DND-41 (cell line): ENCODE results near the gene L3MBTL4.

Experiments
- EZH2 ChIP-seq: IDR thresholded peaks from 3 replicates; pipeline ENCODE4 v1.6.1; 2012; ENCODE audit warnings: borderline replicate concordance, low read depth, mild to moderate bottlenecking, moderate library complexity, low read length, inconsistent platforms; ENCODE audit not compliant: severe bottlenecking
- TF ChIP-seq, protein P1 (sequence below): IDR thresholded peaks from 2 replicates; pipeline ENCODE4 v1.5.1; 2012; ENCODE audit warnings: borderline replicate concordance, low read length, moderate library complexity, mild to moderate bottlenecking; ENCODE audit not compliant: poor library complexity, severe bottlenecking; ENCODE audit errors: extremely low read depth

DNA sequence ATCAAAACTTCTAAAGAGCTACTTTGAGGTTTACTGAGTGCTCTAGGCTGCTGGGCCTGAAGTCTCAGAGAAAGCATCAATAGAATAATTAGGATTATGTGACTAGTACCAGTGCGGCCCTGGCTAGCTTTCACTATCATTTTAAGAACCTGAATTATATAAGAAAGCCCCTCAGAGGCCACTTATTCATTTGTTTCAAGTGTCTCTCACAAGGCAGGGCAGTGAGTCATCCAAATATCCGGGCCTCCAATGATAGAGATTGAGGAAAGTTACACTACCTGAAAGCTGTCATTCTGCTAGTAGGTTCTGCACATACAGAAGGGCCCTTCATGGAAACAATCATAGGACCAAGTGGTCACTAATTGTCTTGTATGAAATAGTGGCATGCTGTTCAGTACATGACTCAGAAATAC lies 193.1 kb downstream of the L3MBTL4 start:
- TF ChIP-seq, protein P1, sequence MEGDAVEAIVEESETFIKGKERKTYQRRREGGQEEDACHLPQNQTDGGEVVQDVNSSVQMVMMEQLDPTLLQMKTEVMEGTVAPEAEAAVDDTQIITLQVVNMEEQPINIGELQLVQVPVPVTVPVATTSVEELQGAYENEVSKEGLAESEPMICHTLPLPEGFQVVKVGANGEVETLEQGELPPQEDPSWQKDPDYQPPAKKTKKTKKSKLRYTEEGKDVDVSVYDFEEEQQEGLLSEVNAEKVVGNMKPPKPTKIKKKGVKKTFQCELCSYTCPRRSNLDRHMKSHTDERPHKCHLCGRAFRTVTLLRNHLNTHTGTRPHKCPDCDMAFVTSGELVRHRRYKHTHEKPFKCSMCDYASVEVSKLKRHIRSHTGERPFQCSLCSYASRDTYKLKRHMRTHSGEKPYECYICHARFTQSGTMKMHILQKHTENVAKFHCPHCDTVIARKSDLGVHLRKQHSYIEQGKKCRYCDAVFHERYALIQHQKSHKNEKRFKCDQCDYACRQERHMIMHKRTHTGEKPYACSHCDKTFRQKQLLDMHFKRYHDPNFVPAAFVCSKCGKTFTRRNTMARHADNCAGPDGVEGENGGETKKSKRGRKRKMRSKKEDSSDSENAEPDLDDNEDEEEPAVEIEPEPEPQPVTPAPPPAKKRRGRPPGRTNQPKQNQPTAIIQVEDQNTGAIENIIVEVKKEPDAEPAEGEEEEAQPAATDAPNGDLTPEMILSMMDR = no peak
- no peak for TF ChIP-seq EZH2
